ENCODE measurements around the gene WDR81. TPM values are rescaled to one million over a fixed set of nuclear protein-coding genes. Genes with fewer than 3 reads are reported as not detected.
"Not testable (repeated sequence)": the region's sequence is repeated elsewhere in the genome, so short reads cannot be mapped to it uniquely, and the experiment has no call there.

The WDR81 gene
- total RNA-seq, 3 donors from 2014 or later = 21.1 to 24.0 (median 21.5) TPM

DNA sequence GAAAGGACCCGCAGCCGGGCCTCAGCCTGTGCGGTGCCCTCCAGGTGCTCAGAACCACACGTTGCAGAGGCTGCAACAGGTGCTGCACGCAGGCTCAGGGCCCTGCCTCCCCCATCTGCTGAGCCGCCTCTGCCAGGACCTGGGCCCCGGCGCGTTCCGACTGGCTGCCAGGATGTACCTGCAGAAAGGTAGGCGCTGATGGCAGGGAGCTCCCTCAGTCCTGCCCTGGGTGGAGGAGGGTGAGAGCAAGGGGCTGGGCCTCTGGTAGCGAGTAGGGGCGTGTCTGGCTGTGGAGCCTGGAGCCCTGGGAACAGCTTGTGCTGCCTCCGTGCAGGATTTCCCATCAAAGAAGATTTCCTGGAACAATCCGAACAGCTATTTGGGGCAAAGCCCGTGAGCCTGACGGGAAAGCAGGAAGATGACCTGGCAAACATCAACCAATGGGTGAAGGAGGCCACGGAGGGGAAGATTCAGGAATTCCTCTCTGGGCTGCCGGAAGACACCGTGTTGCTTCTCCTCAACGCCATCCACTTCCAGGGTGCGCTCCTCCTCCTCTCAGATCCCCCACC, 22.6 kb downstream of the WDR81 start:
- H3K4me1 Mint-ChIP-seq (ENCODE audit: low read depth) = no peaks in the 10 kb centered on the region
- DNase-seq (no peak), ATAC-seq (no peak)
- H3K9me3 Mint-ChIP-seq = no peaks in the 10 kb centered on the region
- no peaks in the 10 kb centered on the region for H3K27me3 Mint-ChIP-seq (ENCODE audit: low read depth)
- no peaks in the 10 kb centered on the region for H3K36me3 Mint-ChIP-seq (ENCODE audit: insufficient read depth)
- H3K4me3 Mint-ChIP-seq = no peak overlapping the region

GRCh38 chr17:1750628-1751027, 26.1 kb downstream of the WDR81 start:
- H3K27me3 Mint-ChIP-seq (ENCODE audit: low read depth) = no peaks in the 10 kb centered on the region
- ATAC-seq (no peak), DNase-seq (no peak)
- H3K4me1 Mint-ChIP-seq (ENCODE audit: low read depth) = no peaks in the 10 kb centered on the region
- H3K9me3 Mint-ChIP-seq = no peaks in the 10 kb centered on the region
- H3K36me3 Mint-ChIP-seq (ENCODE audit: insufficient read depth) = no peaks in the 10 kb centered on the region
- no peak overlapping the region for H3K4me3 Mint-ChIP-seq

DNA sequence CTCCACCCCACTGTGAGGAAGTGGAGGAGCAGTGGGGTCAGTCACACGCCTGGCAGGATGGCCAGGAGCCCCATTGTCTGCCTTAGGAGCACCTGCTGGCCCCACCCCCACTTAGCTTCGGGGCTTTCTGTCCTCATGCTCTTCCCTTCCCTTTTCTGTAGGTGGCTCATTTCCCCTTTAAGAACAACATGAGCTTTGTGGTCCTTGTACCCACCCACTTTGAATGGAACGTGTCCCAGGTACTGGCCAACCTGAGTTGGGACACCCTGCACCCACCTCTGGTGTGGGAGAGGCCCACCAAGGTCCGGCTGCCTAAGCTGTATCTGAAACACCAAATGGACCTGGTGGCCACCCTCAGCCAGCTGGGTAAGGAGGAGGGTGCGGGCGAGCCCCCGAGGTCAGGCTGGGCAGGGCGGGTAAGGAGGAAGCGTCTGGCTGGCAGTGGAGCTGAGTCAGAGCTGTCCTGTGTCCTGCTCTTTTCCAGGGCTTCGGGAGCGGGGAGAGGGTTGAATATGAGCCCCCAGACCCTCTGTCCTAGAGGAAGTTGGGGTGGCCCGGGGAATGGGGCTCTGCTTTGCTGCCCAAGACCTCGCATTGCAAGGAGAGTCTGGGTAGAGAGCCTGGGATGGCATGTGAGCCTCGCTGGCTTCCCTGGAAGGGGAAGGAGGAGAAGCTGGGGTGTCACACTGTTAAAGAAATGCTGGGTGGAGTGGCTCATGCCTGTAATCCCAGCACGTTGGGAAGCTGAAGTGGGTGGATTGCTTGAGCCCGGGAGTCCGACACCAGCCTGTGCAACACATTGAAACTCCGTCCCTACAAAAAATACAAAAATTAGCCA, 28.1 kb downstream of the WDR81 start:
- ATAC-seq = no peak
- no peak for DNase-seq

GRCh38 chr17:1753767-1754429, 29.4 kb downstream of the WDR81 start:
- no peak for DNase-seq
- H3K4me3 Mint-ChIP-seq = no peak overlapping the region
- H3K9me3 Mint-ChIP-seq = no peaks in the 10 kb centered on the region
- H3K36me3 Mint-ChIP-seq (ENCODE audit: insufficient read depth) = no peaks in the 10 kb centered on the region
- no peaks in the 10 kb centered on the region for H3K4me1 Mint-ChIP-seq (ENCODE audit: low read depth)
- H3K27me3 Mint-ChIP-seq (ENCODE audit: low read depth) = no peaks in the 10 kb centered on the region
- ATAC-seq = no peak

More for the DNA sequence above, 28.1 kb downstream of the WDR81 start:
- Mint-ChIP-seq H3K27me3 (ENCODE audit: low read depth) (no peaks in the 10 kb centered on the region), H3K4me3 (no peak overlapping the region), H3K4me1 (ENCODE audit: low read depth) (no peaks in the 10 kb centered on the region), H3K36me3 (ENCODE audit: insufficient read depth) (no peaks in the 10 kb centered on the region), H3K9me3 (no peaks in the 10 kb centered on the region)

GRCh38 chr17:1754430-1755112, 30.1 kb downstream of the WDR81 start:
- Mint-ChIP-seq H3K4me1 (ENCODE audit: low read depth) (no peaks in the 10 kb centered on the region), H3K4me3 (no peak overlapping the region), H3K27me3 (ENCODE audit: low read depth) (no peaks in the 10 kb centered on the region), H3K9me3 (no peaks in the 10 kb centered on the region), H3K36me3 (ENCODE audit: insufficient read depth) (no peaks in the 10 kb centered on the region)
- no peak for ATAC-seq
- no peak for DNase-seq

DNA sequence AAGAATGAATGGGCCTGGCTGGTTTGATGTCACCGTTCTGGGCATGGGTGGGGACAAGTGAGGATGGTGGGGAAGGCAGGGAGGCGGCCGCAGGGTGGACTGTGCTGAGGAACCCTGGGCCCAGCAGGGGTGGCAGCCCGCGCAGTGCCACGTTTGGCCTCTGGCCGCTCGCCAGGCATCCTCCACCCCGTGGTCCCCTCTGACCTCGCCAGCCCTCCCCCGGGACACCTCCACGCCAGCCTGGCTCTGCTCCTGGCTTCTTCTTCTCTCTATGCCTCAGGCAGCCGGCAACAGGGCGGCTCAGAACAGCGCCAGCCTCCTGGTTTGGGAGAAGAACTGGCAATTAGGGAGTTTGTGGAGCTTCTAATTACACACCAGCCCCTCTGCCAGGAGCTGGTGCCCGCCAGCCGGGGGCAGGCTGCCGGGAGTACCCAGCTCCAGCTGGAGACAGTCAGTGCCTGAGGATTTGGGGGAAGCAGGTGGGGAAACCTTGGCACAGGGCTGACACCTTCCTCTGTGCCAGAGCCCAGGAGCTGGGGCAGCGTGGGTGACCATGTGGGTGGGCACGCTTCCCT, 30.8 kb downstream of the WDR81 start:
- Mint-ChIP-seq H3K27me3 (ENCODE audit: low read depth) (no peaks in the 10 kb centered on the region), H3K4me1 (ENCODE audit: low read depth) (no peaks in the 10 kb centered on the region), H3K4me3 (no peak overlapping the region), H3K36me3 (ENCODE audit: insufficient read depth) (no peaks in the 10 kb centered on the region), H3K9me3 (no peaks in the 10 kb centered on the region)
- ATAC-seq = no peak
- no peak for DNase-seq

DNA sequence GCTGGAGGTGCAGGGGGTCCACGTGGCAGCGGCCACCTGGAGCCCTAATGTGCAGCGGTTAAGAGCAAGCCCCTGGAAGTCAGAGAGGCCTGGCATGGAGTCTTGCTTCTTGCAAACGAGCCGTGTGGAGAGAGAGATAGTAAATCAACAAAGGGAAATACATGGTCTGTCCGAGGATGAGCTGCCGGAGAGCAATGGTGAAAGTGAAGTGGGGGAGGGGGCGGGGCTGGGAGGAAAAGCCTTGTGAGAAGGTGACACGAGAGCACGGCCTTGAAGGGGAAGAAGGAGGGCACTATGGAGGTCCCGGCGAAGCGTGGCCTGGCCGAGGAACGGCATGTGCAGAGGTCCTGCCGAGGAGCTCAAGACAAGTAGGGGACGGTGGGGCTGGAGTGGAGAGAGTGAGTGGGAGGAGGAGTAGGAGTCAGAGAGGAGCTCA, 31.3 kb downstream of the WDR81 start:
- H3K4me3 Mint-ChIP-seq = no peak overlapping the region
- ATAC-seq (no peak), DNase-seq (no peak)
- no peaks in the 10 kb centered on the region for H3K36me3 Mint-ChIP-seq (ENCODE audit: insufficient read depth)
- H3K27me3 Mint-ChIP-seq (ENCODE audit: low read depth) = no peaks in the 10 kb centered on the region
- H3K4me1 Mint-ChIP-seq (ENCODE audit: low read depth) = no peaks in the 10 kb centered on the region
- no peaks in the 10 kb centered on the region for H3K9me3 Mint-ChIP-seq

GRCh38 chr17:1758807-1759206, 34.3 kb downstream of the WDR81 start:
- DNase-seq = no peak
- ATAC-seq = no peak
- Mint-ChIP-seq H3K4me3 (peak overlapping the region; percentile 2), H3K27me3 (ENCODE audit: low read depth) (no peaks in the 10 kb centered on the region), H3K4me1 (ENCODE audit: low read depth) (peaks cover 22% of the 10 kb centered on the region), H3K9me3 (no peaks in the 10 kb centered on the region), H3K36me3 (ENCODE audit: insufficient read depth) (no peaks in the 10 kb centered on the region)

GRCh38 chr17:1759529-1759928, 35.0 kb downstream of the WDR81 start:
- H3K36me3 Mint-ChIP-seq (ENCODE audit: insufficient read depth) = no peaks in the 10 kb centered on the region
- peaks cover 29% of the 10 kb centered on the region for H3K4me1 Mint-ChIP-seq (ENCODE audit: low read depth)
- H3K4me3 Mint-ChIP-seq = no peak overlapping the region
- ATAC-seq (no peak), DNase-seq (no peak)
- H3K9me3 Mint-ChIP-seq = no peaks in the 10 kb centered on the region
- H3K27me3 Mint-ChIP-seq (ENCODE audit: low read depth) = no peaks in the 10 kb centered on the region

DNA sequence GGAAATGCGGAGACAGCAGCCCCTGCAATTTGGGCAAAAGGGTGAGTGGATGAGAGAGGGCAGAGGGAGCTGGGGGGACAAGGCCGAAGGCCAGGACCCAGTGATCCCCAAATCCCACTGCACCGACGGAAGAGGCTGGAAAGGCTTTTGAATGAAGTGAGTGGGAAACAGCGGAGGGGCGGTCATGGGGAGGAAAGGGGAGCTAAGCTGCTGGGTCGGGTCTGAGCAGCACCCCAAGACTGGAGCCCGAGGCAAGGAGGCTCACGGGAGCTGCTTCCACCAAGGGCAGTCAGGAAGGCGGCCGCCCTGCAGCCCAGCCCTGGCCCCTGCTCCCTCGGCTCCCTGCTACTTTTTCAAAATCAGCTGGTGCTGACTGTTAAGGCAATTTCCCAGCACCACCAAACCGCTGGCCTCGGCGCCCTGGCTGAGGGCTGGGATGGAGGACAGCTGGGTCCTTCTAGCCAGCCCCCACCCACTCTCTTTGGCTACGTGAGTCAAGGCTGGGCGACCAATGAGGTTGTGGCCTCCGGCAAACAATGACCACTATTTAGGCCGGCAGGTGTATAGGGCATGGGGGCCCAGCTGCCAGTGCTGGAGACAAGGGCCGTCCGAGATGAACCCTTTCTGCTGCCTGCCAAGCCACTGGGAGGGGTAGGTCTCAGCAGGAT, 37.9 kb downstream of the WDR81 start:
- no peaks in the 10 kb centered on the region for H3K9me3 Mint-ChIP-seq
- no peaks in the 10 kb centered on the region for H3K27me3 Mint-ChIP-seq (ENCODE audit: low read depth)
- peaks cover 32% of the 10 kb centered on the region for H3K4me1 Mint-ChIP-seq (ENCODE audit: low read depth)
- H3K36me3 Mint-ChIP-seq (ENCODE audit: insufficient read depth) = no peaks in the 10 kb centered on the region
- ATAC-seq (no peak), DNase-seq (no peak)
- no peak overlapping the region for H3K4me3 Mint-ChIP-seq

DNA sequence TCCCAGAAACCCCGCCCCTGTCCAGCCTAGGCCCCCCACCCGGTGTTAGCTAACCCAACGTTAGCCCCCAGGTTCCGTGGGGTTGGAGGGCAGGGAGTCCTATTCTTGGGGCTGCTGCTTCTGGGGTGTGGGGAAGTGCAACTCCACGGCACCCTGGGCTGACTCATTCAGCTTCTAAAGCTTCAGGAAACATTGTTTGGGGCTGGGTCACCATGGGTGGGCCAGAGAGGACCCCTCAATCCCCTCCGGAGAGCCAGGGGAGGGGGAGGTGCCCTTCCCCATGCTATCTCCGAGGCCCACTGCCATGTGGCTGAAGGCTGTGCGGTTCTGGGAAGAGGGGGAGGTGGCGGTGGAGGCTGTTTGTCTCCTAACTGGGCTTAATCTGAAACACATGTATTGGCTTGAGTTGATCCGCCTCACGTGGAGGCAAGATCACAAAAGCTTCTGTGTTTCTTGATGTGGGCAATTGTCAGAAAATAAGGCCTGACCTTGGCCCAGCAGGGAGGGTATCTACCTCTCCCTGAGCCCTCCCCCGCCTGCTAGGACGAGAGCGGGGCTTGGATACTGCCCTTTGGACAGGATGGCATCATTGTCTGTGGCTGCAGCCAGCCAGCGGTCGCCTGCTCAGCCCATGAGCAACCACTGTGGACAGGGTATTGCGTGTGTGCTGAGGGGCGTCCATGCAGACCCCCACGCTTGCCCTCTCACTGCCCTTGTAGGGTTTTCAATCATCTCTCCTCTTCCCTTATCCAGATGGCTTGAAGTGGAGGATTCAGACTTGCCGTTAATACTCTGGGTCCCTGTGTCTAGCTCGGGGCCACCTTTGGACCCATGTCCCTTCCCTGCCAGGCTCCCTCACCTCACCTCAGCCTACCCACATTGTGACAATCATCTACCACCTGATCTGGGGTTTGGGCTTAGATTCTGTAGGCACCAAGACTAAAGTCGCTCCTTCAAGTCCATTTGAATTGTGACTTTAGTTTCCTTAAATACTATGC, 38.7 kb downstream of the WDR81 start:
- Mint-ChIP-seq H3K27me3 (ENCODE audit: low read depth) (no peaks in the 10 kb centered on the region), H3K4me1 (ENCODE audit: low read depth) (peaks cover 34% of the 10 kb centered on the region), H3K9me3 (no peaks in the 10 kb centered on the region), H3K4me3 (no peak overlapping the region), H3K36me3 (ENCODE audit: insufficient read depth) (no peaks in the 10 kb centered on the region)
- ATAC-seq (peak; percentile 29 to 56), DNase-seq (no peak)

DNA sequence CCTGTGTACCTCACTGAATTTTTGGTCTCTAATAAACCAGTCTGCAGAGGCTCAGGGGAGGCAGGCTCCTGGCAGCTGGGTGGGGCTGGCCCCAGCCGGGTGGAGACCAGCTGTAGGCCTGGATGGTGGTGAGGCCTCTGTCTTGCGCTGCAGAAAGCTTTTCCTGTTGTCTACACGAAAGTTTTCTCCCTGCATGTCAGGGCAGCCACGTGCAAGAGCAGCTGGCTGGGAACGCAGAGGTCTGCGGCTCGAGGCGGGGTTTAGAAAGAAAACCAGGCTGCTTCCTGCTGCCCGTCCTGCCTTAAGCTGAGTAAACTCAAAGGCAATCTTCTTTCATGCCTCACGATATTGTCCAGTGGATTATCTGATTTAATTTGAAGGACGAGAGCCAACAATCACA, 39.8 kb downstream of the WDR81 start:
- H3K9me3 Mint-ChIP-seq = no peaks in the 10 kb centered on the region

GRCh38 chr17:1764705-1765104, 40.2 kb downstream of the WDR81 start:
- not testable (repeated sequence) for H3K27me3 Mint-ChIP-seq (ENCODE audit: low read depth); DNase-seq; ATAC-seq; H3K36me3 Mint-ChIP-seq (ENCODE audit: insufficient read depth); H3K9me3 Mint-ChIP-seq; H3K4me3 Mint-ChIP-seq
- H3K4me1 Mint-ChIP-seq (ENCODE audit: low read depth) = peaks cover 39% of the 10 kb centered on the region

More for the DNA sequence above, 39.8 kb downstream of the WDR81 start:
- H3K36me3 Mint-ChIP-seq (ENCODE audit: insufficient read depth) = no peaks in the 10 kb centered on the region
- peaks cover 35% of the 10 kb centered on the region for H3K4me1 Mint-ChIP-seq (ENCODE audit: low read depth)
- peak; percentile 72 to 75 for ATAC-seq
- H3K4me3 Mint-ChIP-seq = peak overlapping the region; percentile 2
- no peaks in the 10 kb centered on the region for H3K27me3 Mint-ChIP-seq (ENCODE audit: low read depth)
- DNase-seq = peak; percentile 40

Data from activated T-cell treated with anti-CD3 and anti-CD28 coated beads, Interleukin-2, amount 50 U/mL, for 4 hours (primary cell).